Measurements from ENCODE around the gene NOVA2.

- no peak for TF ChIP-seq CREB5 (CRISPR knock-in tag; IDR thresholded peaks at IDR 0.05; ENCODE audit: low read depth)
- TF ChIP-seq ZFP3 (CRISPR knock-in tag; IDR thresholded peaks at IDR 0.05), result no peak
- TF ChIP-seq POU6F1 (CRISPR knock-in tag; IDR thresholded peaks at IDR 0.05; ENCODE audit: borderline replicate concordance, low read depth), result no peak
- TF ChIP-seq CSDC2 (CRISPR knock-in tag; IDR thresholded peaks at IDR 0.05), result no peak
These were observed 59.5 kb downstream of the NOVA2 start, which contains the start of gene NANOS2 for GRCh38 chr19:45913874-45914830.

All from SK-N-SH treated with all-trans-retinoic acid at 6 μM for 48 hours (cell line).